ENCODE data around the gene TAOK1.
A peak's percentile ranks its signal among the peaks of the same experiment; 100 is the strongest.

The TAOK1 gene

DNA sequence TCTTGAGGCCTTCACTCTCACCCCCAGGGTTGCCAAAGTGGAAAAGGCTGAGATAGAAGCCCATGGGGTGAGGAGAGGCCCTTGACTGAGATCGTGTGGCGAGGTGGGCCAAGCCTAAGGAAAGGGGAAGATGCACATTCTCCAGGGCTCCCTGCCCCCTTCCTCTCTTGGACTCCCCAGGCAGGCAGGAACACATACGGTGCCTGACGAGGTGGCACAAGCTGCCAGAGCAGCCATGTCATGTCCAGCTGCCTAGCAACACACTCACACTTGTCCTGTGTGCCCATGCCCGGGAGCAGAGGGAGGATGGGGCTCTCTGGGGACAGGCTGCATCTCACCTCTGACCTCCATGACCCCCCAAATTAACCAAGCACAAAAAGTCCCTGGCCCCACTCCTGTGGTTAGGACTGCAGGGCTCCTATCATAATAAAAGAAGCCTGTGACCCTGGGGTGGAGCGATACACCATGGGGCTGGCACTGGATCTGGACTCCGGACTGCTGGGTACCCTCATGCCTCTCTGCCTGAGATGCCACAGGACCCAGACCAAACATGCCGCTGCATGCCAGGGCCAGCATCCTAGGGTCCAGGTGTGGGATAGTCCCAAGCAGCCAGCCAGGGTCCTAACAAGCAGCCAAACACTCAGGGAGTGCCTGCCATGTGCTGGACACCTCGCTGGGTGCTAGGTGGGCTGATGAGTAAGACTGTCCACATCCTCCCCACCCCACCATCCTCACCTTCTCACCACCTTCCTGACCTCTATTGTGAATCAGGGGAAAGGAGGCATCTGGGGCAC, 196.7 kb downstream of the TAOK1 start:
- DNase-seq: no peak

DNA sequence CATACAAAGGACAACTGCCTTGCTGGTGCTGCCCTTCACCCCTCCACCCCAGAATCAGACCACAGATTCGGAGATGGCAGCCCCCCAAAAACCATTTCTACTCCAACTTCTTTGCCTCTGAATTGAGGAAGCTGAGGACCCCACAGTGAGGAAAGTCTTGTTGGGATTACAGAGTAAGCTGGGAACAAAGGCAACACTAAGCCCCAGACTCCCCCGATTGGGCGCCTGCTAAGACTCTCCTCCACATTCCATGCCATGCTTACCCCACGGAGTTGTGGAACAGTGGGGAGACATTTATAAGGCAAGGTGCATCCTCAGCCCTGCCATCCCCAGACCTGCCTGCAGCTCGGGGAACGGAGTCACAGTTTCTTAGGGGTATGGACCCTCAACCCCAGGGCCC, 197.4 kb downstream of the TAOK1 start:
- no peak for DNase-seq

DNA sequence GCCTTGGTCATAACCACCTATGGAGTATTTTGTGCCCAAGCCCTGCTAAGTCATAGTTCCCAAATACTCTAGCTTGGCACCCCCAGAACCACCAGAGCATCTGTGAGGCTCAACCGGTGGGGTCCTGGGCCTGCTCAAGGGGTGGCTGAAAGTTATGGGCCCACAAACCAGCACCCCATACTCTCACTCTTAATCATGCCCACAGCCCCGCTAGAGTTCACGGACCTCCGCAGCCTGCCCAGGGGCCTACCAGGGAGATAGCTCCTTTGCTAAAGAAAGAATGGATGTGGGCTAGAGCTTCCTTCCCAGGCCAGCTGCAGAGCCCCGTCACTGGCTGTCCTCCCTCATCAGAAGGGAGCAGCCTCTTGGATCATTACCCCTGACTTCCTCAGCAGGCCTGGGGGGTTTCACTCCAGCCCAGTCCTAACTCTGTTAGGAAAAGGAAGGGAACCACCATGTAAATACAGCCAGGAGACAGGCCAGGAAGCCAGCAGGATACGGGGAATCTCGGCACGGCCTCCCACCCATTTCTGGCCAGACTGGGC, 197.9 kb downstream of the TAOK1 start:
- no peak for DNase-seq

DNA sequence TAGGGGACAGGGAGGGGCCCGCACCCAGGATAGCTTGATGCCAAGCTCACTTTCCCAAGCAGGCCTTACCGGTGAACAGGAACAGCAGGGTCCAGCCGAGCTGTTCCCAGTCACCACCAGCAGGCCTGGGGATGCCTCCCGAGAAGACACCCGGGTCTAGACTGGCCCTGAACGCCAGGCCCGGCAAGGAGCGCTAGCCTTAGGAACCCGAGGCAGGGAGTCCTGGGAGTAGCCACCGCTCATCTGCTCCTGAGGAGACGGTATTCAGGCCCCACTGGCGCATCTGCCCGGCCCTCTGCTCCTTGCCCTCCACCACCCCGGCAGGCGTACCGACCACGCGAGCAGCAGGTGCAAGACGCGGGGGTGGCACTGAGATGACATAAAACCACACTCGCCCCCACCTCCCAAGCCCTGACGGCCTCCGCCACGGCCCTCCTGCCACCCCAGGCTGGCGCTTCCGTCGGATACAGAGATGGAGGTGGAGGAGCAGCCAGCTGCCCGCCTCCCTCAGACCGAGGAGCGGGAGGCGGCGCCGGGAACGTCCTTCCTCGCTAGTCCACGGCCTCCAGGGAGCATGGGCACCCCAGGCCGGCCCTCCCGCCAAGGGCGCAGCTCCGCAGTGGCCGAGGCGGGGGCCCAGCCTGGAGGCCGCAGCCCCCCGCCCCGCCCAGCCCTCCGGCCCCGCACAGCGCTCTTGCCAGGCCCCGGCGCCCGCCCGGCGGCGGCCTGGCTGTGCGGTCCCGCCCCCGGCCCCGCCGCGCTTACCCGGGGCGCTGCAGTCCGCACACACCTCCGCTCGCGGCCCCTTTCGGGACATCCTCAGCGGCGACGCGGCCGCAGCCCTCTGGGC, 198.6 kb downstream of the TAOK1 start:
- no peak for DNase-seq

DNA sequence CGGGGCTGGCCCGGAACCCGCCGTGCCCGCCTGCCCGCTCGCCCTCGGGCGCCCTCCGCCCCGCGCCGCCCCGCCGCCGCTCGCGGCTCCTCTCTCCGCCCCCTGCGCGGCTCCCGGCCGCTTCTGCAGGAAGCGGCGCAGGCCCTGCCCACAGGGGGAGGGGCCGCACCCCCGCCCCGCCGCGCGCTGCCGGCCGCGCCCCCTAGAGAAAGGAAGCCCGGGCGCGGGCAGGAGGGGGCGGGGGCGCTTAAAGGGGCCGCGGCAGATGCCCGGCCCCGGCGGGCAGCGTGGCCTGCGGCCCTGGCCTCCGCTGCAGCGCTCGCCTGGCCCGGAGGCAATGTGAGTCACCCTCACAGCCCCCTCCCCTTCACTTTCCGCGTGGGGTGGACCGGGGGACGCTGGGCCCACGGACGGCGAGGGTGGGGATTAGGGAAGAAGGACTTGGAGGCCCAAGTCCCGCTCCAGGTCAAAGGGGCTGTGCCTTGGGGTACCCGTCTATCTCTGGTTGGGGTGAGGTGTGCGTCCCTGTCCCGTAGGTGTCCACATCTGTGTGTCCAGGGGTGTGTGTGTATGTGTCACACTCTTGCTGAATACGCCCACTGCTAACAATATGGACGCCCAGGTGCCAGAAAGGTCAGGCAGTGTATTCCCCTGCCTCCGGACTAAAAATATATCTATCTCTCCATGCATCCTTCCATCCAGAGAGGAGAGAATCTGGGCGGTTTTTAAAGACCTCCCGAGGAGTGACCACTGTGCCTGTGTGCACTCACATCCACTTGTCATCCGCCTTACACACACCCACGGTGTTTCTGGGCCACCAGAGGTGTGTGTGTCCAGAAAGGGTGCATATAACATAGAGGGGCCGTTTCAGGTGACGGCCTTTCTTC, 199.6 kb downstream of the TAOK1 start, which contains the start of gene GIT1:
Gene GIT1, minus strand, starts transcription at position 125 of the 887 bp plus-strand sequence. CDS start 270 bp downstream, outside the sequence.
- peak; percentile 72 for DNase-seq

DNA sequence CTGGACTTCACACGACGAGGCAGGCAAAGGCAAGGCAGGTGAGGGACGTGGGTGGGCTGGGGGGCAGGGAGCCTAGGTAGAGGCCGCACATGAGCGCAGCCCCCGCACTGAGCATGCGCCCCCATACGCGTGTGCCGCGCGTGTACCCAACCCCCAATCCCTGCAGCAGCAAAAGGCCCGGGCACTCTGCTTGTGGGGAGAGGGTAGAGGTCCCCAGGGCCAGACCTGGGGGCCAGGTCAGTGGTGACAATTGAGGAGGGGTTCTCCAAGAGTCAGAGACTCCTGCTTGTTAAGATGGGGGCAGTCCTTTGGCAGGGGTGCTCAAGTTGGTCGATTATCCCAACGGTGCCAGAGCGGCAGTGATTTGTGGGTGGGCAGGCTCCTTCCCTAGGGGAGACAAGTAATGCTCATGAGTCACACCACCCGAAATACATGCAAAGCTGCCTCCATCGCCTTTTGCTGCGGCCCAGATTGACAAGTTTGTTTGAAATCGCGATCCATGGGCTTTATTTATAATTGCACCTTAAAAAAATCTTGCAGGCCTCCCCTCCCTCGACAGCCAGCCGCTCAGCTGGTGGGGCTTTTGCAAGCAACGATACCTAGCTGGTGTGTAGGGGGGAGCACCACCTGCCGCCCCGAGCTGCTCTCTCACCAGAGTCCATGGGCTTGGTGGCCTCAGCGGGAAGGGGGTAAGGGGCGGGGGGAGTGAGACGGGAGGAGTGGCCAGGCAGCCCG, 200.4 kb downstream of the TAOK1 start:
- no peak for DNase-seq

DNA sequence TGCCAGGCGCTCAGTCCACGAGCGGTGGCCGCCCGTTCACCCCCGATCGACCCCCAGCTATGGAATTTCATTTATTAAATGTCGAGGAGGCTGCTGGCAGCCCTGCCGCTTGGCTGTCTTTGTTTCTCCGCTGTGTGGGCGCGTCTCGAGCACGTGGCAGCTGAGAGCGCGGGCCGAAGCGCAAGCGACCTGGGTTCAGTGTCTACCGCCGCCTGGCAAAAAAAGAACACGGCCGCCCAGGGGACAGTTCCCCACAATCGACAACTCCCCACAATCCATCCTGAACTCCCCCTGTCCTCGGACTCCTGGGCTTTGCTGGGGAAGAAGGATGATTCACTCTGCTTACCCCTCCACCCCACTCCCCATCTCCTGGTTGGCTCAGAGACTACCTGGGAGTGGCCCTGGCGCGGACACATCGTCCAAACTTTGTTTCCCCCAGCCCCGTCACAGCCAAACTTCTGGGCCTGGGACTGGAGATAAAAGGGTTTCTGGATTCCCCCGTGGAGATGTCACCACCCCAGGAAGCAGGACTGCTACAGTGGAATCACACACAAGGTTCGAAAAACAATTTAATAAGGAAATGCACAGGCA, 201.1 kb downstream of the TAOK1 start:
- peak; percentile 17 for DNase-seq

DNA sequence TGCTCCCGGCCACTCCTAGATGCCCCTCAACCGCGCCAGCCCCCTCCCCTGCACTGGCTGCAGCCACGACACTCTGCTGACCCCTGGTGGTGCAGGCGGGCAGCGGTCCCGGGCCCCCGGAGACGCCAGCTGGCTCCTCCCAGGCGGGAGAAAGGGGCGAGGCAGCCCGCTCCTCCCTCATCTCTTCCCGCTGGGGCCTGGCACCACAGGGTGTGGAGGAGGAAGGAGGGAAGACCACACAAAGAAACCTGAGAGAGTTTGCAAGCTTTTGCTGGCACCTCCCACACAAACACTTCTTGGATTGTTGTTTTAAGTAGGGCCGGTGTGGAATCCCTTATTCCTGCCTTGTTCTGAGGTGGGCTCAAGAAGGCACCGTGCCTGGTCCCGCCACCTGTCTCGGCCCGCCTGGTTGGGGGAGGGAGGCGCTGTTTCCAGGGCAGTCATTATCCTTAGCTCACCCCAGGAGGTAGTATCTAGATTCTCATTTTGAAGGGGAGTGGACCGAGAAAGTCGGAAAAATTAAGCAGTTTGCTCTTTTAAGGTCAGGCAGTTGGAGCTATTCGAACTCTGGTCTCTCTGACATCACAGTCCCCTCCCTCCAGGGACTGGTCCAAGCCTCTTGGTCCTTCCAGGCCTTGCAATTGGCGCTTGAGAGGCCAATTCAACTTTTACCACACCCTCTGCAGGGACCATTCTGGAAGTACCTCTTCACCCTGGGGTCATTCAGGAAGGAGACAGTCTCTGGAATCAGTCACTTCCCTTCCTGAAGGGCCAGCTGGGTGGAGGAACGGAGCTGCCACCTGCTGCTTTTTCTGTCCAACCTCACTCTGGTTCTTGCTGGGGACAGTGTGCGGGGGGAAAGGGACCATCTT, 201.8 kb downstream of the TAOK1 start:
- peak; percentile 87 for DNase-seq

DNA sequence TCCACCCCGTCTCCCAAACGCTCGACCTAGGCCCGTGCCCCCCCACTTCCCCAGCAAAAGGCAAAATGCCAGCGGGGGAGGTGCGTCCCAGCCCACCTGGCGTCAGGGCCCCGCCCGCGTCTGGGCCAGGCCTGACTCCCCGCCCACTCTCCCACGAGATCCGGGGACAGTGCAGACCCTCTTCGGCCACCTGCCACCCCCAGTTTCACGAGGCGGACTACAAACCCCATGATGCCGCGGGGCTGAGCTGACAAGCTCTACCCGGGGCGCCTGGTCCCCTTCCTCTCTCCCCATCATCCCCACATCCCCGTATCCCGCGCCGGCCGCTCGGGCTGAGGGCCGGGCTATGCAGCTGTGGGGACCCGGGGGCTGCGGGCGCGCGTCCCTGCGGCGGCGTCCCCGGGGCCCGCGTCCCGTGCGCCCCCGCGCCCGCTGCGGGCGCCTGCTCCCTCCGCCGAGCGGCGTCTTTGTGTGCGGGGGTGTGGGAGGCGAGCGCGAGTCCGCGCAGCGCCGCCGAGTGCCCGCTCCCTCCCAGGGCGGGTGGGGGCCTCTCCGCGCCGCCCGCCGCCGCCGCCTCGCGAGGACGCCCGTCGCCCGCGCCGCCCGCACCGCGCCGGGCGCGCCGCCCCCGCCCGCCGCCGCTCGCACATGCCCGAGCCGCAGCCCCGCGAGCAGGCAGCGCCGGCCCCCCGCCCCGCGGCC, 202.8 kb downstream of the TAOK1 start, which contains the start of gene ANKRD13B:
Gene ANKRD13B, plus strand, starts transcription at position 283 of the 702 bp plus-strand sequence. CDS start 490 bp downstream, outside the sequence.
- peak; percentile 43 for DNase-seq

DNA sequence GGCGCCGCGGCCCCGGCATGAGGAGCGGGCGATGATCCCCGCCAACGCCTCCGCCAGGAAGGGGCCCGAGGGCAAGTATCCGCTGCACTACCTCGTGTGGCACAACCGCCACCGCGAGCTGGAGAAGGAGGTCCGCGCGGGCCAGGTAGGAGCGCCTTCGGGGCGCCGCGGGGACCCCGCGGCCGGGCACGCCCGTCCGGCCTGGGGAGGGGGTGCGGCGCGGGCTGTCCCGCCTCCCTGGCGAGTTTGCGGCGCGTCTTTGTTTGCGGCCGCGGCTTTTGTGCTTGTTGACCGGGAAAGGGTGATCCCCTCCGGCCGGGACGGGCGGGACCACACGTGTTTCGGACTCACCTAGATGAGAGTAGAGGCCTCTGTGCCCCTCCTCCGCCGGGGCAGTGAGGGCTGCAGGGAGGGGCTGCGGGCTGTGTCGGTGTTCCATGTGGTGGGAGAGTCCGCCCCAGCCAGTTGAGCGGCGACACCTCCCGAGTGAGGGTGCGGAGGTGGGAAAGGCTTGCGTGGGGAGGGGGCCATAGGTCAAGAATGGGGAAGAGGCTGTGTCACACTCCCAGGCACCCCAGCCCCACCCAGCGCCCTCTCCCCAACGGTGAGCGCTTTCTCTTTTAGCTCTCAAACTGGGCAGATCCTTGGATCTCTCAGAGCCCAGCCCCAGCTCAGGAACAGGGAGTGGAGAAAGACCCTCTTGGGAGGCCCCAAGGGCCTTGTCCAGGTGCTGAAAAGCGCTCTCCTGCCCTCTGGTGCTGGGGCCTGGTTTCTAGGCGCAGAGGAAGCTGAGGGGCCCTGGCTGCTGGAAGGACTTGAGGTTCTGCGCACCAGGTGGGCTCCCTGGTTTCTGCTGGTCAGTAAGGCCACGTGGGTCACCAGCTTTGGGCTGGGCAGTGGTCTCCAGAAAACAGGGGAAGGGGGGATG, 203.7 kb downstream of the TAOK1 start:
- DNase-seq: no peak

DNA sequence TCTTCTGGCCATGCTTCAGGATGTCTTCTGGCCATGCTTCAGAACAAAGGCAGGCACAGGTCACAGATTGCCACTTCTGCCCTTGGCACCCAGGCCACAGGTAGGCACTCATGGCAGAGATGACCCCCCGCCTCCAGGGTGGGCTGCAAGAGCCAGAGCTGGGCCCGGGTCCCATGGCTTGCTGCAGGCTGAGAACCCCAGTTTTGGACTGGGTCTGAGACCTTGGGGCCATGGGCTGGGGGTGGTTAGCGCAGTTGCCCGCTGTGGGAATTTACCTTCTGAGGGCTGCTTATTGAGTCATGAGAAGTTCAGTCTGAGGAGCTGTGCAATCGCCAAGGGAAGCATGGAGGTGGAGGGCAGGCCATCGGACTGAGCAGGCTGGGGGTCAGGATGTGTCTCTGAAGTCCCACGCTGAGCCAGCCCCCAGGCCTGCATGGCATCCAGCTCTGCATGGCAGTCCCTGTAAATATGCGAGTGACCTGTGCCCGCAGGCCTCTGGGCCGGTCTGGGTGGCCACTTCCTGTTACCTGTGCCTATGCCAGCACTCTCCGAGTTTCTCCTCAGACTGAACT, 204.4 kb downstream of the TAOK1 start:
- DNase-seq: no peak

DNA sequence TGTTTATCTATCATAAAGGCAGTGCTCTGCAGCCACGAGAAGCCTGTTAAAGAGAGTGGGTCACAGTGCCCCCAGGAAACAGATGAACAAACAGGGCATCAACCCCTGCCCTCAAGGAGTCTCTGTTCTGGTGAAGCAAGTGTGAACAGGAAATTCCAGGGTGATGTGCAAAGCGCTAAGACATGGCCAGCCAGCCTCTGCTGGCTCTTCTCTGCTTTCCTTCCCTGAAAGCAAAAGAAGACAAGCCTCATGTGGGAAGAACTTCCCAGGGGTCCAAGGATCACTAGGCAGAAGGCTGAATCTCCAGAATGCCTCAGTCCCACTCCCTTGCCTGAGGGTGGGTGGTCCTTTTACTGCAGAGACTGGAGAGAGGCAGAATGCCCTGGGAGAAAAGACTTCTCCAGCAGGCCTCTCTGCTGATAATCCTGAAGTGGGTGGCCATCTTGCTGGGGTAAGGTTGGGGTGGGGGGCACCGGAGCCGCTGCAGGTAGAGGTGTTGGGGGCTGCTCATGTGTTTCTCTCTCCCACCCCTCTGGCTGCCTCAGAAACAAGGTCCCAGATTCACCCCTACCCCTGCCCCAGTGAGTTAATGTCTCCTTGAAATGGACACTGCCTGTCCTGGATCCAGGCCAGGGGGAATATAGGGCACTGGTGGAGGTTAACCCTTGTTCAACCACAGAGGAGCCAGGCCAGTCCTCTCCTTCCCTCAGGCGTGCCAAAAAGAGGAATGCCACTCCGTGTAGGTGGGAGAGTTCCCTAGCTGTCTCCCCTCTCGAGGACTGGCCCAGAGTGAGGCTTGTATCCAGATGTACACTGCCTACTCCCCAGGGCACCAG, 205.2 kb downstream of the TAOK1 start:
- DNase-seq: no peak

DNA sequence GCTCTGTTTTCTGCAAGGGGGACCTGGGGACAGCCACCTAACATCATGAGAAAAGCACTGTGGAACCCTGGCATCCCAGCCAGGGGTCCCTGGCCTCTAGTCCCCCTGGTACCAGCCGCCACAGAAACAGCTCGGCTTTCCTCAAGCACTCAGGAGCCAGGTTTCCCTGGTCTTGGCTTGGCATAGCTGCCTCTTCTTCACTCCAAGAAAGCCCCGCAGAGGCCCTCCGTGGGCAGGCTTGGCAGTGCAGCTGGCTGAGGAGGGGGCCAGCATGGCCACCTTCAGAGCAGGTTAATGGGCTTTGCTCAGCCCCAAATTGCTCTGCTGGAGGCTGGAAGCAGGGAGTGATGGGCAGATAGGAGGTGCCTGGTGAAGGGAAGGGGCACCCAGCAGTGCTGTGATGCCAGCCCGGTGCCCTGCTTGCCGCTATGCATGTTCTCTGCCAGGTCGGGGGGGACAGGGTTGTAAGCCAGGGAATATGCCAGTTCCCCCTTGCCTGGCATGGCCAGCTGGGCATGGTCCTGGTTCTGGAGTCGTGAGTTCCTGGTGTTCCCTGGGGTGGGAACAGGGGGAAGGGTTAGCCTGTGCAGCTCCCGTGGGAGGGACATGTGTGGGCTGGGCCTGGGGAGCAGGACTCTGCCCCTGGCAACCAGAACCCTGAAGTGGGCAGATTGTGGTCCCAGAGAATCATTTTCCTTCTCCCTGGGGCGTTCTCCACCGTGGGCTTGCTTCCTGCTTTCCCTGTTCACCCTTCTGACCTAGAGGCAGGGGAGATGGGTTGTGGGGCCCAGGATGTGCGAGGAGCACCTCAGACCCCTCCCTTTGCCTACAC, 206.0 kb downstream of the TAOK1 start:
- DNase-seq: no peak

DNA sequence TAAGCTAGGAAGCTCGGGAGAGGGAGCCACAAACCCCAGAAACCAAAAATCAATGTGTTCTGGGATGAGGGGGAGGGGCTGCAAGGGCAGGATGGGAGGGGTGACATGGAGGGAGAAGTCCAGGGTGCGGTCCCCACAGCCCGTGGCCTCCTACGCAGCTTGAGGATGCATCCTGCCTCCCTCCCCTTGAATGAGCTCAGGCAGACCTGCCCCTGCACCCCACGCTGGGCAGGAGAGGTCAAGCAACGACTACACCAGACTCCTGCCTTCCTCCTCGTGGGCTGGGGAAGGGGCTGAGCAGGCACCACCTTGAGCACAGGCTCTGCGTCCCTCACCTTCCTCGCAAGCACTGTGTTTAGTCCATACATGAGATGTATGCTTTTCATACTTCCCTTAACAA, 206.6 kb downstream of the TAOK1 start:
- no peak for DNase-seq

DNA sequence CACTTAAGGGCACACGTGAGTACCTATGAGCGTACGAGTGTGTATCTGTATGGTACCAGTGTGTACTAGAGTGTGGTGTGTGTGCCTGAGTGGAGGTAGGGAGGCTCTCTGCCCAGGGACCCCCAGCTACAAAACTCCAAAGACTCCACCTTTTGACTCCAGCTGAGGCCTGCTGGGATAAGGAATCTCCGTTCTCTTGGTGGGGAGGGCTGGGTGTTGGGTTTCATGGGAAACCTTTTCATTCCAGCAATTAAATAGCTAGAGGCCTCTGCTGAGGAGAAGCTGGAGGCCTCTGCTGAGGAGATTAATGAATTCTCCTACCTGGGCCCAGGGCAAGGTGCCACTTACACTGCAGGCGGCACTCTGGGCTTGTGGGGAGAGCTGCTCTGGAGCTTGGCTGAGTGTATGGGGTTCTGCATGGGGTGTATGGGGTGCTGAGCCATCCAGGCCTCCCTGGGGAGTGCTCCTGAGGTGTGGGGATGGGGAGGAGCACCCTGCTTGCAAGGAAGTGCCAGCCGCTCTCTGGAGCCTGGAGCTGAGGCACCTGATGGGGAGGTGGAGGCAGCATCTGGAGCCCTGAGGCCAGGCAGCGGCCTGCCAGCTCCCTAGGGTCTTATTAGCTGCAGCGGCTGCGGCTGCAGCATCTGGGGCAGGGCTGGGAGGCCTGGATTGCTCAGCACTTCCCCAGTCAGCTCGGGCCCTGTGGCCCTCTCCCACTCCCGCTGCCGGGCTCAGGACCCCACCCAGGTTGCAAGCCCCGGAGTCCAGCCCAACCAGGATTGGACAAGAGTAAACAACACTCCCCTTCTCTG, 207.4 kb downstream of the TAOK1 start:
- DNase-seq: no peak

Measured in NCI-H2029 (cell line).